GM12878 (cell line): Measurements from ENCODE around the gene PRKAA1.
"Not testable (repeated sequence)": the region's sequence is repeated elsewhere in the genome, so short reads cannot be mapped to it uniquely, and the experiment has no call there.

ENCODE experiments used
- POLR2A ChIP-seq: IDR thresholded peaks from 2 replicates; pipeline ENCODE4 v1.6.1; 2011; ENCODE audit warnings: low read depth, mild to moderate bottlenecking, low read length
- POLR2AphosphoS5 ChIP-seq: IDR thresholded peaks from 2 replicates; pipeline ENCODE4 v1.6.1; 2011; ENCODE audit warnings: mild to moderate bottlenecking, low read length, inconsistent platforms
- SIN3A ChIP-seq: IDR thresholded peaks from 2 replicates; pipeline ENCODE4 v1.6.1; 2012; ENCODE audit warnings: low read depth, low read length, improper control_type of control experiment
- YY1 ChIP-seq: IDR thresholded peaks from 2 replicates; pipeline ENCODE4 v1.6.1; 2011; ENCODE audit warnings: low read depth, mild to moderate bottlenecking, low read length
- ZNF687 ChIP-seq: fragments of 450-650 bp; IDR thresholded peaks from 2 replicates; pipeline ENCODE4 v1.6.1; 2017; ENCODE audit warnings: mild to moderate bottlenecking, moderate library complexity
- TF ChIP-seq, protein P1 (sequence below): IDR thresholded peaks from 2 replicates; pipeline ENCODE4 v1.6.1; 2012; ENCODE audit warnings: low read depth, low read length, improper control_type of control experiment

GRCh38 chr5:40825461-40826043 lies 27.4 kb upstream of the PRKAA1 start:
- TF ChIP-seq ZNF687, YY1, POLR2A, SIN3A: not testable (repeated sequence)
- TF ChIP-seq POLR2AphosphoS5 = peak; percentile 22; the same call in 1 of the 2 replicates
- TF ChIP-seq, protein P1, sequence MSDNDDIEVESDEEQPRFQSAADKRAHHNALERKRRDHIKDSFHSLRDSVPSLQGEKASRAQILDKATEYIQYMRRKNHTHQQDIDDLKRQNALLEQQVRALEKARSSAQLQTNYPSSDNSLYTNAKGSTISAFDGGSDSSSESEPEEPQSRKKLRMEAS = not testable (repeated sequence)
